Measurements from ENCODE around the gene NSRP1. TPM values are rescaled to one million over a fixed set of nuclear protein-coding genes. Genes with fewer than 3 reads are reported as not detected.

NSRP1 gene
- total RNA-seq, 1 donor from 2014 or later, result 28.2 TPM

GRCh38 chr17:30217054-30217453 lies 100.4 kb downstream of the NSRP1 start:
- peaks cover 6% of the 10 kb centered on the region for H3K4me1 Mint-ChIP-seq
- no peaks in the 10 kb centered on the region for H3K27me3 Mint-ChIP-seq (ENCODE audit: low read depth)
- DNase-seq (ENCODE audit: low read depth, low spot score), result no peak
- TF ChIP-seq CTCF (conservative IDR thresholded peaks at IDR 0.05), result no peak
- no peaks in the 10 kb centered on the region for H3K36me3 Mint-ChIP-seq (ENCODE audit: low read depth)
- no peak overlapping the region for H3K4me3 Mint-ChIP-seq
- no peaks in the 10 kb centered on the region for H3K9me3 Mint-ChIP-seq
- no peak overlapping the region for H3K27ac Mint-ChIP-seq (ENCODE audit: unreplicated experiment)

- DNase-seq (ENCODE audit: low read depth, low spot score), result no peak
- no peak overlapping the region for H3K4me3 Mint-ChIP-seq
- no peak overlapping the region for H3K27ac Mint-ChIP-seq (ENCODE audit: unreplicated experiment)
- H3K9me3 Mint-ChIP-seq, result no peaks in the 10 kb centered on the region
- no peaks in the 10 kb centered on the region for H3K36me3 Mint-ChIP-seq (ENCODE audit: low read depth)
- H3K27me3 Mint-ChIP-seq (ENCODE audit: low read depth), result no peaks in the 10 kb centered on the region
- peaks cover 13% of the 10 kb centered on the region for H3K4me1 Mint-ChIP-seq
- no peak for TF ChIP-seq CTCF (conservative IDR thresholded peaks at IDR 0.05)
Observed at GRCh38 chr17:30217746-30218245, 101.2 kb downstream of the NSRP1 start.

- Mint-ChIP-seq H3K27ac (ENCODE audit: unreplicated experiment) (no peak overlapping the region), H3K27me3 (ENCODE audit: low read depth) (no peaks in the 10 kb centered on the region), H3K4me3 (no peak overlapping the region), H3K36me3 (ENCODE audit: low read depth) (no peaks in the 10 kb centered on the region), H3K9me3 (no peaks in the 10 kb centered on the region), H3K4me1 (peaks cover 23% of the 10 kb centered on the region)
- no peak for TF ChIP-seq CTCF (conservative IDR thresholded peaks at IDR 0.05)
- no peak for DNase-seq (ENCODE audit: low read depth, low spot score)
Observed at GRCh38 chr17:30218799-30219198, 102.2 kb downstream of the NSRP1 start.

- no peaks in the 10 kb centered on the region for H3K36me3 Mint-ChIP-seq (ENCODE audit: low read depth)
- H3K9me3 Mint-ChIP-seq, result no peaks in the 10 kb centered on the region
- no peak for TF ChIP-seq CTCF (conservative IDR thresholded peaks at IDR 0.05)
- H3K4me3 Mint-ChIP-seq, result no peak overlapping the region
- H3K27ac Mint-ChIP-seq (ENCODE audit: unreplicated experiment), result no peak overlapping the region
- H3K4me1 Mint-ChIP-seq, result peaks cover 28% of the 10 kb centered on the region
- no peak for DNase-seq (ENCODE audit: low read depth, low spot score)
- no peaks in the 10 kb centered on the region for H3K27me3 Mint-ChIP-seq (ENCODE audit: low read depth)
Observed at GRCh38 chr17:30219315-30219714, 102.7 kb downstream of the NSRP1 start.

GRCh38 chr17:30219833-30220232 lies 103.2 kb downstream of the NSRP1 start:
- Mint-ChIP-seq H3K27ac (ENCODE audit: unreplicated experiment) (no peak overlapping the region), H3K4me1 (peaks cover 33% of the 10 kb centered on the region)
- TF ChIP-seq CTCF (conservative IDR thresholded peaks at IDR 0.05), result no peak

GRCh38 chr17:30220414-30220813 lies 103.8 kb downstream of the NSRP1 start:
- no peaks in the 10 kb centered on the region for H3K9me3 Mint-ChIP-seq
- H3K27ac Mint-ChIP-seq (ENCODE audit: unreplicated experiment), result no peak overlapping the region
- H3K27me3 Mint-ChIP-seq (ENCODE audit: low read depth), result no peaks in the 10 kb centered on the region
- H3K36me3 Mint-ChIP-seq (ENCODE audit: low read depth), result no peaks in the 10 kb centered on the region
- no peak for DNase-seq (ENCODE audit: low read depth, low spot score)
- TF ChIP-seq CTCF (conservative IDR thresholded peaks at IDR 0.05), result no peak
- peaks cover 37% of the 10 kb centered on the region for H3K4me1 Mint-ChIP-seq
- H3K4me3 Mint-ChIP-seq, result no peak overlapping the region

More at GRCh38 chr17:30219833-30220232, 103.2 kb downstream of the NSRP1 start:
- Mint-ChIP-seq H3K27me3 (ENCODE audit: low read depth) (no peaks in the 10 kb centered on the region), H3K36me3 (ENCODE audit: low read depth) (no peaks in the 10 kb centered on the region), H3K4me3 (no peak overlapping the region), H3K9me3 (no peaks in the 10 kb centered on the region)
- DNase-seq (ENCODE audit: low read depth, low spot score), result no peak

Measured in neural crest cell (in vitro differentiated cells).